ENCODE results near the gene KHDC4. TPM values are rescaled to one million over a fixed set of nuclear protein-coding genes. Genes with fewer than 3 reads are reported as not detected.
A peak's percentile ranks its signal among the peaks of the same experiment; 100 is the strongest.

KHDC4 gene
- total RNA-seq, 4 donors from 2014 or later, result 28.8 to 139 (median 64.2) TPM

- Histone ChIP-seq H3K4me3 (no peak overlapping the region), H3K4me1 (peaks cover 10 to 36% of the 10 kb centered on the region in 2 donors), H3K27me3 (no peaks in the 10 kb centered on the region), H3K27ac (peak overlapping the region; percentile 79 to 88), H3K9me3 (no peaks in the 10 kb centered on the region), H3K36me3 (no peaks in the 10 kb centered on the region)
- TF ChIP-seq POLR2A (IDR thresholded peaks at IDR 0.05), result no peak
- TF ChIP-seq CTCF (IDR thresholded peaks at IDR 0.05), result no peak
- DNase-seq, result no peak
- intact Hi-C loops (cut with DNase I; ENCODE audit: low total_unique reads), result no loop called here
Observed at GRCh38 chr1:155968051-155968400, 33.8 kb upstream of the KHDC4 start.

GRCh38 chr1:155967341-155968050 lies 33.3 kb upstream of the KHDC4 start:
- peaks cover 6 to 42% of the 10 kb centered on the region in 2 donors for H3K4me1 ChIP-seq
- no peak overlapping the region for H3K4me3 ChIP-seq
- intact Hi-C loops (cut with DNase I; ENCODE audit: low total_unique reads), result no loop called here
- TF ChIP-seq POLR2A (IDR thresholded peaks at IDR 0.05) (no peak), CTCF (IDR thresholded peaks at IDR 0.05) (no peak)
- H3K36me3 ChIP-seq, result no peaks in the 10 kb centered on the region
- no peaks in the 10 kb centered on the region for H3K27me3 ChIP-seq
- H3K9me3 ChIP-seq, result no peaks in the 10 kb centered on the region
- peak in 1 of 2 donors; percentile 65 for DNase-seq
- H3K27ac ChIP-seq, result peak overlapping the region; percentile 79 to 88

- Histone ChIP-seq H3K27me3 (no peaks in the 10 kb centered on the region), H3K4me1 (peaks cover 6 to 49% of the 10 kb centered on the region in 2 donors), H3K36me3 (no peaks in the 10 kb centered on the region), H3K9me3 (no peaks in the 10 kb centered on the region), H3K4me3 (no peak overlapping the region), H3K27ac (peak overlapping the region; percentile 79 to 88)
- intact Hi-C loops (cut with DNase I; ENCODE audit: low total_unique reads), result no loop called here
- TF ChIP-seq POLR2A (IDR thresholded peaks at IDR 0.05) (no peak), CTCF (IDR thresholded peaks at IDR 0.05) (no peak)
- no peak for DNase-seq
Observed at GRCh38 chr1:155966750-155967149, 32.5 kb upstream of the KHDC4 start.

GRCh38 chr1:155966135-155966534 lies 31.9 kb upstream of the KHDC4 start:
- Histone ChIP-seq H3K27ac (peak overlapping the region; percentile 79 to 88), H3K36me3 (no peaks in the 10 kb centered on the region), H3K27me3 (no peaks in the 10 kb centered on the region), H3K4me3 (no peak overlapping the region), H3K4me1 (peaks cover 11 to 49% of the 10 kb centered on the region in 2 donors), H3K9me3 (no peaks in the 10 kb centered on the region)
- intact Hi-C loops (cut with DNase I; ENCODE audit: low total_unique reads), result no loop called here
- DNase-seq, result no peak
- no peak for TF ChIP-seq CTCF (IDR thresholded peaks at IDR 0.05)
- no peak for TF ChIP-seq POLR2A (IDR thresholded peaks at IDR 0.05)

GRCh38 chr1:155964193-155964592 lies 30.0 kb upstream of the KHDC4 start:
- H3K9me3 ChIP-seq, result no peaks in the 10 kb centered on the region
- H3K4me1 ChIP-seq, result peaks cover 11 to 38% of the 10 kb centered on the region in 2 donors
- H3K27me3 ChIP-seq, result no peaks in the 10 kb centered on the region
- TF ChIP-seq CTCF (IDR thresholded peaks at IDR 0.05), result no peak
- H3K36me3 ChIP-seq, result no peaks in the 10 kb centered on the region
- intact Hi-C loops (cut with DNase I; ENCODE audit: low total_unique reads), result no loop called here
- no peak for DNase-seq
- H3K4me3 ChIP-seq, result no peak overlapping the region
- no peak overlapping the region for H3K27ac ChIP-seq

Data from uterus (tissue), 4 donors.